Brain microvascular endothelial cell (primary cell): ENCODE measurements around the gene ADGB.
"Not testable (repeated sequence)": the region's sequence is repeated elsewhere in the genome, so short reads cannot be mapped to it uniquely, and the experiment has no call there.

ENCODE experiments used
- DNase-seq: peaks from one replicate; pipeline ENCODE4 v3.0.0-alpha.2; 2020
- H3K27ac ChIP-seq: fragments of 250-450 bp; sonication (Bioruptor Pico); 2 replicates; pipeline ENCODE4 v1.5.1; 2020; ENCODE audit warnings: mild to moderate bottlenecking, moderate library complexity
- H3K27me3 ChIP-seq: fragments of 250-450 bp; sonication (Bioruptor Pico); replicated peaks from 2 replicates; pipeline ENCODE4 v1.5.1; 2020; ENCODE audit warnings: mild to moderate bottlenecking
- H3K36me3 ChIP-seq: fragments of 250-450 bp; sonication (Bioruptor Pico); replicated peaks from 2 replicates; pipeline ENCODE4 v1.5.1; 2020; ENCODE audit warnings: mild to moderate bottlenecking
- H3K4me3 ChIP-seq: 2 replicates; pipeline ENCODE4 v1.5.1; 2011; ENCODE audit warnings: low read depth, mild to moderate bottlenecking, control low read depth, low read length, moderate library complexity
- CTCF ChIP-seq: IDR thresholded peaks from 2 replicates; pipeline ENCODE4 v1.5.1; 2011; ENCODE audit warnings: low read depth, mild to moderate bottlenecking, moderate library complexity, low read length, control low read depth, inconsistent platforms; ENCODE audit errors: missing control alignments
- in situ Hi-C: cut with HindIII; loops from 2 replicates; pipeline ENCODE4 v1.10.0; 2017; ENCODE audit warnings: low sequenced_read_pairs, low pct_ligation_motif_present

ADGB gene

GRCh38 chr6:146790561-146791091, 191.9 kb downstream of the ADGB start:
- DNase-seq: no peak
- no peaks in the 10 kb centered on the region for H3K27me3 ChIP-seq
- in situ Hi-C loops: no loop called here
- no peak overlapping the region for H3K4me3 ChIP-seq
- H3K36me3 ChIP-seq: no peaks in the 10 kb centered on the region
- H3K27ac ChIP-seq: no peak overlapping the region
- TF ChIP-seq CTCF: no peak

- no peak overlapping the region for H3K27ac ChIP-seq
- DNase-seq: no peak
- TF ChIP-seq CTCF: no peak
- no peak overlapping the region for H3K4me3 ChIP-seq
- H3K36me3 ChIP-seq: no peaks in the 10 kb centered on the region
- in situ Hi-C loops: no loop called here
- H3K27me3 ChIP-seq: no peaks in the 10 kb centered on the region
These were observed 193.2 kb downstream of the ADGB start for GRCh38 chr6:146791930-146792329.

- DNase-seq, H3K36me3 ChIP-seq, H3K27me3 ChIP-seq, in situ Hi-C loops, H3K27ac ChIP-seq, H3K4me3 ChIP-seq: not testable (repeated sequence)
These were observed 194.4 kb downstream of the ADGB start for GRCh38 chr6:146793218-146793617.

GRCh38 chr6:146795479-146796133, 196.8 kb downstream of the ADGB start:
- no peaks in the 10 kb centered on the region for H3K27me3 ChIP-seq
- DNase-seq: no peak
- H3K4me3 ChIP-seq: no peak overlapping the region
- H3K27ac ChIP-seq: no peak overlapping the region
- no peak for TF ChIP-seq CTCF
- in situ Hi-C loops: no loop called here
- H3K36me3 ChIP-seq: no peaks in the 10 kb centered on the region

- DNase-seq, H3K27me3 ChIP-seq, H3K36me3 ChIP-seq, in situ Hi-C loops, H3K27ac ChIP-seq, H3K4me3 ChIP-seq: not testable (repeated sequence)
These were observed 204.4 kb downstream of the ADGB start for GRCh38 chr6:146803167-146803566.

GRCh38 chr6:146803601-146804000, 204.8 kb downstream of the ADGB start:
- no peak for DNase-seq
- H3K27me3 ChIP-seq: no peaks in the 10 kb centered on the region
- TF ChIP-seq CTCF: no peak
- no peaks in the 10 kb centered on the region for H3K36me3 ChIP-seq
- no peak overlapping the region for H3K4me3 ChIP-seq
- H3K27ac ChIP-seq: no peak overlapping the region
- in situ Hi-C loops: no loop called here
